NCI-H1092 treated with DMSO at 0.1 percent for 48 hours (cell line): ENCODE measurements around the gene PIAS1.
"Not testable (repeated sequence)": the region's sequence is repeated elsewhere in the genome, so short reads cannot be mapped to it uniquely, and the experiment has no call there.

Source experiments
- DNase-seq: peaks from one replicate; lab custom pipeline; 2025; lab: John Stamatoyannopoulos, UW

PIAS1 gene

DNA sequence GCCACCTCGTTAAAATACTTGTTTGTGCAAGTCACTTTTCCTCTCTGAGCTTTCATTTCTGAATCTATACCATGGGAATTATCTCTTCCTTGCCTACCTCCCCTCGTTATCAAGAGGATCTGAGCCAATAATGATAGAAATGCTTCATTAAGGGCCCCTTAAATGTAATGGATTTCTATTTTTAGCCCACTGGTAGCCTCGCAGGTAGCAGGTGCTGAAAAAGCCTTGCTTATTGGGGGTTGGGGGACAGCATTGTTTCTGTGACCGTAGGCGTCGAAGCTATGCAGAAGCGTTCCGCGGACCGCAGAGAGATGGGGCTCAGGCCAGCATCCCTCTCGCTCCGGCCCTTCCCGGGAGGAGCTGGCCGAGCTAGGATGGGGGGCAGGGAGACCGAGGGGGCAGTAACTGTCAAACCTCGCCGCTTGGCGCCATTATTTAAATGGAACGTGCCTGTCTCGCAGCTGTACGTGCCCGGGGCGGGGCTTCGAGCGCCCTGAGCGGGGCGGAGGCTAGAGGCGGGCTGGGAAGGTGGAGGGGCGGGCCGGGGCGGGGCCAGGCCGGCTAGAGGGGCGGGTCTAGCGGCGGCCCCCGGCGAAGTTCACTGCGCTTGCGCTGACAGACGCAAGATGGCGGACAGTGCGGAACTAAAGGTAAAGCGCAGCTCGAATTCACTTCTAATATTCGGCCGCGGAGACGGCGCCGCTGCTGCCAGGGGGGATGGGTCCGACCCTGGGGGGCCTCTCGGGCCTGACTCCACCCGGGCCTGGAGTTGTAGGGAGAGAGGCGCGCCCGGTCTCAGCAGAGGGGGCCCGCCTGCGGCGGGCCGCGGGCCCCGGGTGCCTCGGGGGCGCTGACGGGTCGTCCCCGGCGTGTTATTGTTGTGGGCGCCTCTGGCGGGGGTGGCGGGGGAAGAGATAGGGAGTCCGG lies at the start of gene PIAS1:
Gene PIAS1, plus strand, starts transcription at position 615 of the 927 bp plus-strand sequence. Its CDS starts 12 bp downstream, at position 627.
- peak; percentile 86 for DNase-seq

DNA sequence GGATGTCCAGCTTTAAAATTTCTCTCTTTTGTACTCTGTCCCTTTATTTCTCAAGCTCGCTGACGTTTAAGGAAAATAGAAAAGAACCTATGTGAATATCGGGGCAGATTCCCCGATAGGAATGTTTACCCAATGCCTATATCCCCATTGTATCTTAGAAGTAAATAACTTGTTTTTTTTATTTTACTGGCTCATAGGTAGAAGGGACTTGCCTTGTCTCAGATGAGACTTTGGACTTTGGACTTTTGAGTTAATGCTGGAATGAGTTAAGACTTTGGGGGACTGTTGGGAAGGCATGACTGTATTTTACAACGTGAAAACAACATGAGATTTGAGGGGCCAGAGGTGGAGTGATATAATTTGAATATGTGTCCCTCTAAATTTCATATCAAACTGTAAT lies 46.5 kb upstream of the PIAS1 start:
- not testable (repeated sequence) for DNase-seq

DNA sequence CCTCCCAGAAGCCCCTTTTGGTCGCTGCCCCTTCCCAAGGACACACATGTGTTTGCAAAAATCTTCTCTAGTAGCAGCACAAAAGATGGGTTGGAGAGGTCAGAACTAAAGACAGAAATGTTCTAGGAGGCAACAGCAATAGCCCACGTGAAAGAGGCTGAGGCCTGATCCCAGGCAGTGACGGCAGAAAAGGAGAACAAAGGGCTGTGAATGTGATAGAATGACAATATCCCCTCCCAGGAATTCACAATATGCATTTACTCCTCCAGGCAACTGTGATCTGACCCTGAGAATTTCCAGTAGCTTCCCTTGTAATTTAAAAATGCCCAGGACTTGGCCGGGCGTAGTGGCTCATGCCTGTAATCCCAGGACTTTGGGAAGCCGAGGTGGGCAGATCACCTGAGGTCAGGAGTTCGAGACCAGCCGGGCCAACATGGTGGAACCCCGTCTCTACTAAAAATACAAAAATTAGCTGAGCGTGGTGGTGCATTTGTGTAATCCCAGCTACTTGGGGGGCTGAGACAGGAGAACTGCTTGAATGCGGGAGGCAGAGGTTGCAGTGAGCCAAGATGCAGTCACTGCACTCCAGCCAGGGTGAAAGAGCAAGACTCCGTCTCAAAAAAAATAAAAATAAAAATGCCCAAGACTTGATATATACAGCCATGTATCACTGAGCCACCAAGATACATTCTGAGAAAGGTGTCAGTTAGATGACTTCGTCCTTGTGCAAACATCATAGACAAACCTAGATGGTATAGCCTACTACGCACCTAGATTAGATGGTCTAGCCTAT lies 43.6 kb upstream of the PIAS1 start:
- no peak for DNase-seq

DNA sequence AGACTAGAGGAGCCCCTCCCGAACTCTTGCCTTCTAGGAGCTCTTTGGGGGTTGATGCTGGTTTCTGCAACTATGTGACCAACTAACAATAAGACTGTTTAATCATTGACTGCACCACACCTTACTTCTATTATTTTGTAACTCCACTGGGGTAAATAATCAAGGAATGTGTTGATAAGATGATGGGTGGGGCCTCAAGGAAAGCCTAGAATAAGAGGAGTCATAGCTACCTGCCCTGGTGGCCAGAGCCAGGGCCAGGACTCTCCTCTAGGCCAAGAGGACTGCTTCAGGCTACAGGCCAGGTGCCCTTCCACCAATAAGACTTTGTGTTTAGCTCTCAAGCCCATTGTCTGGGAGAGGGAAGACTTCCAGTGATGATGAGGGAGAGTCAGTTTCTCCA lies 41.2 kb upstream of the PIAS1 start:
- no peak for DNase-seq

DNA sequence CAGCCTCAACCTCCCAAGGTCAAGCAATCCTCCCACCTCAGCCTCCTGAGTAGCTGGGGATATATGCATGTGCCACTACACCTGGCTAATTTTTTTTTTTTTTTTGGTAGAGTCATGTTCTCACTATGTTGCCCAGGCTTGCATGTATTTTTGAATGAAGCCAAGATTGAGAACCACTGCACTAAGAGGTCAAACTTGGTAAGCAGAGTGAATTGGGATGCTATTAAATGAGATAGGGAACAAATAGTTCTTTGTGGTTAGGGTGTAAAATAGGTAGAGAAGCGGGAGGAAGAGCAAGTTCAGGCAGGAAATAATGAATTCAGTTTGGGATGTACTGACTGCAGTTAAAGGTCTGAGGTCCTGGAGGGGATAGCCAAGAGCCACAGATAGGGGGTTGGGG lies 39.9 kb upstream of the PIAS1 start:
- no peak for DNase-seq

DNA sequence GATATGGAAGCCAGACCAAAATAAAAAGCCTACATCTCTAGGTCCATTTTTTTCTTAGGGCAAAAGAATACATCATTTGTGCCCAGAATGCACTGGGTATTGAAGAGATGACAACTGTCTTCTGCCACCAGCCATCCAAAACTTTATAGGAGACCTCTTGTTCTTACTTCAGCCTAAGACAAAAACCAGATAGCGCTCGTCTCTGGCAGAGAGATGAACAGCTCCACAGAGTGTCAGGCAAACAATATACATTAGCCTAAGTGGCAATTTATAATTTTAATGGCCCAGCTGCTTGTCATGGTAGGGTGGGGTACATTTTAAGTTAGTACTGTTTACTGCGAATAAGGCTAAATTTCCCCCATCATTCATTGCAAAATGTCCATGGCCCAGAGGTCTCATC lies 38.9 kb upstream of the PIAS1 start:
- DNase-seq: no peak

DNA sequence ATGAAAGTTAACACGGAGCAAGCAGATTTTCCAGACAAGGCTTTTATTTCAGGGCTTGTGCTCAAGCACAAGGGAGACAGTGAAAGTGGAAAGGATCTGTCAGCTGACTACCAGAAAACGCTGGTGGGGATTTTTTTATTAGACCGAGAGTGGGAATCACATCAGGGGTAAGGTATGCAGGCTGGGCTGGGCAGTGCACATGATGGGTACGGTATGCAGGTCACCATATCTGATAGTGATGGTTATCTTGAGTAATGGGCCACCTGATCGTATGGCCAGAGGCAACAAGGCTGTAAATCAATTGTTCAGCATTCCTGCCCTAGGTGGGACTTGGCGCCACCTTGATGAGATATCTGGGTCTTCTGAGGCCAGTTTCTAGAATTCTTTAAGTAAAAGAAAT lies 36.9 kb upstream of the PIAS1 start:
- DNase-seq: no peak

DNA sequence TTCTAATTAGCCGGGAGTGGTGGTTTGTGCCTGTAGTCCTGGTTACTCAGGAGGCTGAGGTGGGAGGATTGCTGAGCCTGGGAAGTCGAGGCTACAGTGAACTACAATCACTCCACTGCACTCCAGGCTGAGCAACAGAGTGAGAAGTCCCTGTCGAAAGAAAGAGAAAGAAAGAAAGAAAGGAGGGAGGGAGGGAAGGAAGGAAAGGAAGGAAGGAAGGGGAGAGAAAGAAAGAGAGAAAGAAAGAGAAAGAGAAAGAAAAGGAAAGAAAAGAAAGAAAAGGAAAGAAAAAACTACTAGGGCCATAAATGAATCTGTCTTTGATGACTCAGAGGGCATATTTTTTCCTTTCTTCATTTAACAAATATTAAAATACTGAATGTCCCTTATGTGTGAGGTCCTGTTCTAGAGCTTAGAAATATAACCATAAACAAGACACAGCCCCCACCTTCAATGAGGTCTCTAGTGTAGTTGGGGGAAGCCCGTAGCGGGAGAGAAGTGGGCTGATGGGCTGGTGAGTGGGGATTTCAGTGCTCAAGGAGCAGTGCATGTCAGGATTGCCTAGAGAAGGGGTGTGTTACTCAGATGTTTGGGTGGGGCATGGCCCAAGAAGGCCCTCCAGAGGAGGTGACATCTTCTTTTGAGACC lies 35.2 kb upstream of the PIAS1 start:
- DNase-seq: no peak

DNA sequence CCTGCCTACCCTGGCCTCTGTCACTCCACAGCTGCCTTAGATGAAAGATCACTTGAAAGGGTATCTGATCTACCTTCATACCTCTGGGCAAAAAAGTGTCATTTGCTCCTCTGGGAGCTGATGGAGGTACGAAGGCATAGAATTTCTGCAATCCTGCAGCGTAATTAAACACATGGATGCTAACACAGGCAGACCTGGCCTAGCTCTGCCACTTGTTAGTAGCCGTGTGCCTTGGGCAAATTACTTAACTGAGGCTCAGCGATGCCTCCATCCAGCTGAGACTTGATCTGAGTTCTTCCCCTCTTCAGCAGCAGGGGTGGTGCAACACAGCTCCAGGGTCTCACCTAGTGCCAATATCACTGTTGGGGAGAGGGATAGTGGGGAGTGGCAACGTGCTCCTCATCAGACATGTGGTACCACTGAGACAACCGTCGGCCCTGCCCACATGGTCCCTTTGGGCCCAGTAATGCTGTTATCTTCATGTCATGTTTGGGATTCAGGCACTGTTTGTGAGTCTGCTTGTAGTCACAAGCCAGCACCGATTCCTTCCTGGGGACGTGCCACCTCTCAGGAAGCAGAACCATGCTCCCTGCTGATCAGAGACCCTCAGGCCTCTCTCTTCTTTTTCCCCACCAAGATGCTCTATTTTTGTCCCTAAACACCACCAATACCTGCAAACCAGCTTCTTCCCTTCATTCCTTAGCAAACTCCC lies 34.1 kb upstream of the PIAS1 start:
- DNase-seq: no peak

DNA sequence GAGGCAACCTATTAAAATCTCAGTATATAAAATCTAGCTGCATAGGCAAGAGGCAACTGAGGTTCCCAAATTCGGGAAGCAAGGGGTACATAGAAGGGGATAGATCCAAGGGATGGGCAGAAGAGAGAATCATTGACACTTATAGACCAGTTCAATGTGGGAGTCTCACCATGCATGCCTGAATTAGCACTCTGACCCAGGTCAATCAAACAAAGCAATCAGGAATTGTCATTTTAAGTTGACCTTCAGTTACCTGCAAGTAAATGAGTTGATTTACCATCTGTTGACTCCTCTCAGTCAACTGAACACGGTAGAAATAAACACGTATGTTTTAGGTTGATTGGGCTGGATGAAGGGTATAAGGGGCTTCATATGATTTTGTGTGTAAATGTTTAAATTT lies 33.4 kb upstream of the PIAS1 start:
- no peak for DNase-seq

DNA sequence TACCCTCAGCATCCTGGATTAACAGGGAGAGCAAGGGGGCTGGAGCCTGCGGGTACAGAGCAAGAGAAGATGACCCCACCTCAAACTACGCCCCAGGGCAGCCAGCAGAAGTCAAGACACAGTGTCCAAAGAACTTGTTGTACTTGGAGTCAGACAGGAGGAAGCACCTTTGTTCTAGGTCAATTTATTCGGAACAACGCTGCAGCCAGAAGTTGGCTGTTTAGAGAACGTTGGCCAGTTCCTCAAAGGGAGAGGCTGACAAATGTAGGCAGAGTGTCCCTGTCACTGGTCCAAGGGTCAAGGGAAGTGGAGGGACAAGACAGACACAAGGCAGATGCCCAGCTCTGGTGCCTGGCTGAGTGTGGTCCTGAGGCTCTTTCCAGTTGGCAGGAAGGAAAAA lies 32.1 kb upstream of the PIAS1 start:
- DNase-seq: no peak

DNA sequence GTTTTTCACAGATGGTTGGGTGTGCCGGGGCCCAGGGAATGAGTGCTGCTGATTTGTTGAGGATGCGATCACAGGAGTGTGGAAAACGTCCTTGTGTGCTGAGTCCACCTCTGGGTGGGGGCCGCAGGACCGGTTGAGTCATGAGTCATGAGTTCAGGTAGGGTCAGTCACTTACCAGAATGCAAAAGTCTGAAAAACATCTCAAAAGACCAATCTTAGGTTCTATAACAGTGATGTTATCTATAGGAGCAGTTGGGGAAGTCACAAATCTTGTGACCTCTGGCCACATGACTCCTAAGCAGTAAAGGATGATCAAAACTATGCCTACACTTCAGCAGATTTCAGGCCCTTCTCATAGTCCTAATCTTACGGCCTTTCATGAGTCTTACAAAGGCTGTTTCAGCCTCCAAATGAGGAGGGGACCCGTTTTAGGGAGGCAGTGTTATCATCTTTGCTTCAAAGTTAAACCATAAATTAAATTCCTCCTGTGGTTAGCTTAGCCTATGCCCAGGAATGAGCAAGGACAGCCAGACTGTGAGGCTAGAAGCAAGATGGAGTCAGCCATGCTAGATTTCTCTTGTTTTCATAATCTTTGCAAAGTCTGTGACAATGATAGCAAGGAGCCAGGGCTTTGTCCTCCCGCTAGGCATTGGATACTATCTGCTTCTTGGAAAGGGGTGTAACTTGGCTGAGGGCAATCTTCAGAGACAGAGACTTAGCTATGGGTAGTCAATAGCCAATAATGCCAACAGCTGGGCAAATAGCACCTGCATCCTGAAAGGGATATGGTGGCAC lies 30.6 kb upstream of the PIAS1 start:
- DNase-seq: no peak

DNA sequence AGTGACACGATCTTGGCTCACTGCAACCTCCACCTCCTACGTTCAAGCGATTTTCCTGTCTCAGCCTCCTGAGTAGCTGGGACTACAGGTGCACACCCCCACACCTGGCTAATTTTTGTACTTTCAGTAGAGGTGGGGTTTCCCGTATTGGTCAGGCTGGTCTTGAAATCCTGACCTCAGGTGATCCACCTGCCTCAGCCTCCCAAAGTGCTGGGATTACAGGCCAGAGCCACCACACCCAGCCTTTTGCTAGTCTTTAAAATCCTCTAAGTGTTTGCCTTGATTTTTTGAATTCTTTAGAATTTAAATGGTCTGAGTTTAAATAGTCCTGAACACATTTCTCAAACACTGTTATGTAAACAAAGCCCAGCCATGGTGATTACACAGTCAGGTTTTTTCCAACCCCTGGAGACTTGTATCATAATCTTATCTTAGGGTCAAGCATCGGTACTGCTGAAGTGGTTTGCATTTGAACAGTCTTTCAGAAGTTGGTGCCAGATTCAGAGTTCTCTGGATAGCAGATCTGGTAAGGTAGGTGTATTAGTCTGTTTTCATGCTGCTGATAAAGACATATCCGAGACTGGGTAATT lies 28.2 kb upstream of the PIAS1 start:
- no peak for DNase-seq

DNA sequence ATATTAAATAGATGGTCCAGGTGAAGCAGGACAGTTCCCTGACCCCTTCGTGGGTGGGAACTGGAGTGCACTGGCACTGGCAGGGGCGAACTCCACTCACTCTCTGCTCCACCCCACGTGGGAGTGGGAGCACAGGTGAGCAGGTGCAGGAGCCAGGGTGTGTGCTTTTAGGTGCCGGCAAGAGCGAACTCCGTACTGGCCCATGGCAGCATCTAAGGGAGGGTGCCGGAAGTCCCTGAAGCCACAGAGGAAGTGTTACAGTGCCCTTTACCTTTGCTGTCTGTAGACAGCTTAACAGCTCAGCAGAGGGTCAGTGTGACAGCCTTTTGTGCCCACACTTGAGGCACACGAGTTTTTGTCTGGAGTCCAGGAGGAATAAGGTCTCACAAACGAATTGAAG lies 26.7 kb upstream of the PIAS1 start:
- DNase-seq: no peak

DNA sequence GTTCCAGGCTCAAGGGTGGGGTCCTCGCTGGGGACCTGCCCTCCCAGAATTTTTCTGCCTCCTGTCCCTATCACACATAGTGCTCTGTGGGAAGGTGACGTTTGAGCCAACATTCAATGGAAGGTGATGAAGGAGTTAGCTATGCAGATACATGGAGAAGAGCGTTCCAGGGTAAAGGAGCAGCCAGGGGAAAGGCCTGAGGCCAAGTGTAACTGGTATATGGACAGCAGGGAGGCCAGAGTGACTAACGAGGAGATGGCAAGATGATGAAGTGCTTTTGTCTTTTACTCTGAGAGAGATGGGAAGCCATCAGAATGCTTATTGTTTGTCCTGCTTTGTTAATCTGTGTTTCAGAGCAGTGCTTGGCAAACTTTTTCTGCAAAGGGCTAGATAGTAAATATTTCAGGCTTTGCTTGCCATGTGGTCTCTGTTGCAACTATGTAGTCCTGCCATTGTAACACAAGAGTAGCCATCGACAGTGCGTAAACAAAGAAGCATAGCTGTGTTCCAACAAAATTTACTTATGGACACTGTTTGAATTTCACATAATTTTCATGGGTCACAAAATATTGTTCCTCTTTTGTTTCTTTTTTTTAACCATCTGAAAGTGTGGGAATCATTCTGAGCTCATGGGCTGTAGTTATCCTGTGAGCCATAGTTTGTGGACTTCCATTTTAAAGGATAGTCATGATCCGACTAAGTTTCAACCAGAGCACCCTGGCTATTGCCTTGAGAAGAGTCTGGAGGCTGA lies 25.8 kb upstream of the PIAS1 start:
- no peak for DNase-seq

DNA sequence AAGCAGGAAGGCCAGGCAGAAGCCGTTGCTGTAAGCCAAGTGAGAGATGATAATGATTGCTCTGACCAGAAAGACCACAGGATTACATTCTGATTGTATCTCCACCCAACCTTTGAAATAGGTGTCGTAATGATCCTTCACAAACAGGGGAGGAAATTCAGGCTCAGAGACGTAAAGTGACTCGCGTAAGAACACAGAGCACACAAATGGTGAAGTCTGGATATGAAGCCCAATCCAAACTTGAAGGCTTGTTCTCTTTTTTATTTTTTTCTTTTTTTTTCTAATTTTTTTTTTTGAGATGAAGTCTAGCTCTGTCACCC lies 25.3 kb upstream of the PIAS1 start:
- no peak for DNase-seq

DNA sequence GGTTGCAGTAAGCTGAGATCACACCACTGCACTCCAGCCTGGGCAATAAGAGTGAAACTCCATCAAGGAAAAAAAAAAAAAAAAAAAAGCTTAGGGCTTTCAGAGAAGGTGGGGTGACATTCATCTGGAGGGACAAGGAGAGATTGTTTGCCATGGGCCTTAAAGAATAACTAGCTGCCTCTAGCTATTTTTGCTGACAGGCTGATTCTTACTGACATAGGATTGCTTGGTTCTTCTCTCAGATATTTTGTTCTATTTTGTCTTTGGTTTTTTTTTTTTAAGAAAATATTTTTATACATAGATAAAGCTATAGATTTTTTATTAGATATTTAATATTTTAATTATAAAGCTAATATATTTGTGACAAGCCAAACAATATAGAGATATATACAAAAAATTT lies 24.2 kb upstream of the PIAS1 start:
- no peak for DNase-seq

DNA sequence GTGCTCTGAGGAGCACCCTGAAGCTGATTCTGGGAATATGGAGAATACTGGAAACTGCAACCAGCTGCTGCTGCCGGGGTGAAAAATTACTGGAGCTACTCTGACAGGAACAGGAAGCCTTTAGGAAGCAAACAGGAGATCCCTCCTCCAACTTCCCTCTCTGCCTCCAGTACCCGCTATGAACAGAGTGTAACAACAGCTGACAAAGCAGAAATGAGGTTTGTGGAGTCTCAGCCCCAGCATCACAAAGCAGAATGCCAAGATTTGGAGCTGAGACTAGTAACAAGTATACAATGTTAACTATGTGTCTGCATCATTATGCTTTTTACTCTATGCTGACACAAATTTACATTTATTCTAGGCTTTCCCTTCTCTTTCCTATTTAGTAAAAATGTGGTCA lies 22.7 kb upstream of the PIAS1 start:
- DNase-seq: no peak

DNA sequence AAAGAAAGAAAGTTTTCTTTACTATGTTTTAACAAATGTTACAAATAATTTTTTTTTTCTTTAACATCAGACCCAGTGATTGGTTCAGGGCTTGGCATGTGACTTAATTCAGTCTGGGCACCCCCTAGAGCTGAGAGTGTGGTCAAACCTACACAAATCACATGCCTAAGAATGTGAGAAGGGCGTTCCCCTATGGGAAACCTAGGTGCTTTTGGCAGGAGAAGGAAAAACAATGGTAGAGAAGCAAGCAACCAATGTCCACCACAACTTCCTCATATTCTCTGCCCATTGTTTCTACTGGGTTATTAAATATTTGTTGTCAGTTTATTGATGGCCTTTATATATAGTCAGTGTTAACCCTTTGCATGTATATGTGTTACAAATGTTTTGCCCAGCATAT lies 21.4 kb upstream of the PIAS1 start:
- DNase-seq: no peak

DNA sequence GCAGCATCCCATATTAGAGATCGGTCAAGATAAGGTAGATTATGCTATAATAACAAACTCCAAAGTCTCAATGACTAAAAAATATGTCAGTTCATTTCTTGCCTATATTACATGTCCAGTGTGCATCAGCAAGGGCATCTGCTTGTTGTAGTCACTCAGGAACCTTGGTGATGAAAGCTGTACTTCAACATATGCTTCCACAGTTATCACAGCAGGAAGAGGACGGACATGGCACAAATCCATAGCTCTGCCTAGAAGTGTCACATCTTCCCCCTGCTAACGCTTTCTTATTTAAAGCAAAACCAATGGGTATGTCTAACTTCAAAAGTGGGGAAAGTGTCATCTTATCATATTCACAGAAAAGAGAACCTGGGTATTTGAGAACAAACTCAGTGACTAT lies 20.0 kb upstream of the PIAS1 start:
- no peak for DNase-seq
